MV-4-11 (cell line): ENCODE results near the gene ASB6.
"Not testable (repeated sequence)": the region's sequence is repeated elsewhere in the genome, so short reads cannot be mapped to it uniquely, and the experiment has no call there.

Source experiments
- DNase-seq: peaks from one replicate; lab custom pipeline; 2025; lab: John Stamatoyannopoulos, UW

Gene ASB6

DNA sequence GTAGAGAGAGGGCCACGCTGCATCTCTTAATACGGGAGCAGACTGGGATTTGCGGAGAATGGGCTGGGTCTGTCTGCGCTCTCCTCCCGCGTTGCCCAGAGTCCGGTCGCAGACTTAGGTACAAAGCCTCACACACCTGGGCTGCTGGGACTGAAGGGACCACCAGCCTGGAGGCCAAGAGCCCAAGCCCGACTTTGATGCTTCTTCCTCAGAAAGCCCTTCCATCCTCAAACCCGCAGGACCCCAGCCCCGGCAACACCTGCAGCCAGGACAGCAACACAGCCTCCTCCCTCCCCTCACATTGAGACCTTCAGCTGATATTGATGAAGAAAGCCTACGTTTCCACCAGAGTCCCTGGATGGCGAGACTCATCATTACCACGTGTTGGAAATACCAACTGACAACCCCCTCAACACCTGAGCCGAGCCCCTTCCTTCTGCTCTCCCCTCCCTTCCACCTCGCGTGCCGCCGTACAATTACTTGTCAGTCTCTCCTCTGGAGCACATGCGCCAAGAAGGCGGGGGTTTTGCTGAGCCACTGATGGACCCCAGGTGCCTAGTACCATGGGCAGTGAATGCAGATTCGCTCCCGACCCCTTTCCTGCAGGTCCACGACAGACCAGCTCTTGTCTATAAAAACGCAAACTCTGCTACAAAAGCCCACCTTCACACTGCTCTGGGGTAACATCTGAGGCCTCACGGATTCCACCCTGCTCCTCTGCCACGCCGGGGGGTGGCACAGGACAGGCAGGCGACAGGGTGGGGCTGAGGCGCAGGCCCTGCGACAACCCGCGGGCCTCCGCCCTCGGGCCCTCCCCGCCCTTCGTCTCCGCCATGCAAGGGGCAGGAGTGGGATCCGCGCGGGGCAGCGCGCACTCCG lies 841 bp downstream of the ASB6 start:
- DNase-seq = no peak

DNA sequence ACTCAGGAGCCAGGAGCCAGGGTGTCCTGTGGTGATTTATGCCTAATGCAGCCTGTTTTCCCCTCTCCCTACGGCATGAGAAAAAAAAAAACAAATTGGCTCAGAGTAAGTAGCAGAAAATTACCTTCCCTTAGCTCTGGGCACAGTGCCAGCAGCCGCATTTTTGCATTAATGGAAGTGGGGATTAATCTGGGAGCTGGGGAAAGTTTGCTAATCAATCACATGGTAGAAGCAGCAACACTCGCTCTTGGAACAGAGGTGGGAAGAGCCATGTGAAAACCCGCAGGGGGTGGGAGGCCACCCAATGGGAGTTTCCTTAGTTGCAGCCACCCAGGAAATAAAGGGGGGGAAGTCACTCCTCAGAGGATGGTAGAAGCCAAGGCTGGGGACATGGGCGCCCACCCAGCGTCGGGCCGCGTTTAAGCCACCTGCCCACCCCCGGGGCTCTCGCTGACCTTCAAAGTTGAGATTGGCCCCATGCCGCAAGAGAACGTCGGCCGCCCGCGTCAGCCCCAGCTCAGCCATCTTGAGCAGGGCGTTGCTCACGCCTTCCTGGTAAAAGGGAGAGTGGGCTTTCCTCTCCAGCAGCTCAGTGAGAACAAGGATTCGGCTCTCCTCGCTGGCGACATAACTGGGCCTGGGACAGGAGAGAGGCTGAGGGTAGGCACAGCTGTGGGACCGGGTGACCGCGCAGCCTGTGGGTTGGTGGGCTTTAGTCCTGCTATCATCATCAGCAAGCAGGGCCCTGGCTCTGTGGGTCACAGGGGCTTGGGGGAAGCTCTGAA lies 1.7 kb downstream of the ASB6 start:
- DNase-seq = no peak

DNA sequence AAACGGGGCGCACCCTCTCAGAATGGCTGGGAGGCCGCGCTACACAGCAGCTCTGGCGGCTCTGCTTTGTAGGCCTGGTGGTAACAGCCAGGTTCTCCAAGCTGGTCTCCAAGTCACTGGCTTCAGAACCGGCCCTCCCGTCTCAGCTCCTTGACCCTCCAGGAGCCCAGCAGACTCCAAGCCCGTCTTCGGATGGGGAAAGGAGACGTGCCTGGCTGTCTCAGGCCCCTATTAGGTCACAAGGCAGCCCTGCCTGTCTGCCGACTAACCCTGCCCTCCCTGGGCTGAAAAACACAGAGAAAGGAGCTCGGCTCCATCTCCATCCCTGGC lies 2.2 kb downstream of the ASB6 start:
- DNase-seq = no peak

DNA sequence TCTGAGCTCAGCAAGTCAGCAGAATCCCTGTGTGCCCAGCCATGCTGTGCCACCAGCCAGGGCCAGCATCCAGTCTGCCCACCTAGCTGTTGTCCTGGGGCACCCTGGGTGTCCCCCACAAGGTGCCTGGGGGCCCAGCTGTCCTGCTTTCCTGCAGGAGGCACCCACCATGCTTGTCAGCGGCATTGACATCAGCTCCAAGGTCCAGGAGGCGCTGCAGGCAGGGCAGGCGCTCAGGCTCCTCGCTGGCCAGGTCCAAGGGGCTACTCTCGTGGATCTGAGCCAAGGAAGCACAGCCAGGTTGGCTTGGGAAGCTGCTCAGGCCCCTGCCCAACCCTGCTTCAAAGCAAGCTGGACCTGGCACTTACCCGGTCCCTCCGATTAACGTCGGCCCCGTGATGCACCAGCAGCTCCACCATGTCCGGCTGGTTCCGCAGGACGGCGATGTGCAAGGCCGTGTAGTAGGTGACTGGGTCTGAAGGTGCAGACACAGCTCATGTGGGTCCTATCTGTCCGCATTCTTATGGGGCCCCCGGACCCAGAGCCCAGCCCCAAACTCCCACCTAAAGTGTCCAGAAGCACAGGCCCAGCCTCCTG lies 2.8 kb downstream of the ASB6 start:
- no peak for DNase-seq

DNA sequence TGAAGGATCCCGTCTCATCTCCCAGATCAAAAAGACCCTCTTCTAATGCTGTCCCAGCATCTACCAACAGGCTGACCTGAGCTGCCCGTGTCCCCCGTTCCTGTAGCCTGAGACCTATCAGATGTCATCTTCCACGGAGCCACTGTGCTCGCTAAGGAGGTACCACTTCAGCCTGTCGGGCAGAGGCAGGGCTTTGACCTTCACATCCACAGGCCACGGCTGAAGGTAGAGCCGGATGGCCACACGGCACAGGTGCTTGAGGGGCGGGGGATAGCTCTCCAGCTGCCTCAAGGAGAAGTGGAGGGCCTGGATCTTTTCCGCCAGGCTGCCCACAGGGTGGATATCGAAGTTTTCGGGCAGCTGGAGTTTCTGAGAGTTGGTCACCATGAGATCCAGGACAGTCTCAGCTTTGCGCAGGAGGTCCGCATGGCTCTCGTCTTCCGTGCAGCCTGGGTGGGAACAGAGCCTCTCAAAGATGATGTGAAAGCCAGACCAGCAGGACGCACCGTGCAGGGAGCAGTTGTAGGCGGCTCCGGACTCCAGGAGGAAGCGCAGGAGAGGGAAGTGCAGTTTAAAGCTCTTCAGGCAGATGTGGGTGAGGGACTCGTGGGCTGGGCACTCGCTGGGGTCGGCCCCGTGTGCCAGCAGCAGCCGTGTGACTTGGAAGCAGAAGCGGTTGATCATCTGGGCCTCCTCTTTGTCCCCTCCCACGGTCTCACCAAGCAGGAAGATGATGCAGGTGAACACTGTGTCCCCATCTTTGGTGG lies 4.1 kb downstream of the ASB6 start:
- DNase-seq = no peak

DNA sequence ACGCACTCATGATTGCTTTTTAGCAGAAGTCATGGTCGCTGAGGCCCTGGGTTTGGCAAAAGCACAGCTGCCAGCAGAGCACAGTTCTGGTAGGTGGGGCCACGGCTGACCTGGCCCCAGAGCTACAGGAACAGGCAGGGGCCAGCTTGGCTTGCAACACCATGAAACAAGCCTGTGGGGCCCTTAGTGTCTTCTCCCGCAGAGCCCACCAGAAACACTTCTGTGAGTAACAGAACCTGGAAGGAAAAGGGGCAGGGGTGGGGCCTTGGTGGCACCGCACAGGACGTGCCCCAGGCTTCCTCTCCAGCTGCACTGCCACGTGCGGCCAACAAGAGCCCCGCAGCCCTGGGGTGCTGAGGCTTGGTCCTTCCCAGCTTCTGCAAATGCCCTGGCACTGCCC lies 4.8 kb downstream of the ASB6 start:
- no peak for DNase-seq

DNA sequence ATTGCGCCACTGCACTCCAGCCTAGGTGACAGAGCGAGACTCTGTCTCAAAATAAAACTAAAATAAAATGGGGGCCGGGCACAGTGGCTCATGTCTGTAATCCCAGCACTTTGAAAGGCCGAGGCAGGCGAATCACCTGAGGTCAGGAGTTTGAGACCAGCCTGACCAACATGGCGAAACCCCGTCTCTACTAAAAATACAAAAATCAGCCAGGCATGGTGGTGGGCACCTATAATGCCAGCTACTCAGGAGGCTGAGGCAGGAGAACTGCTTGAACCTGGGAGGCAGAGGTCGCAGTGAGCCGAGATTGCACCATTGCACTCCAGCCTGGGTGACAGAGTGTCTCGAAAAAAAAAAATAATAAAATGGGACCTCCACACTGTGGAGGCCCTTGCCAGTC lies 5.6 kb downstream of the ASB6 start:
- not testable (repeated sequence) for DNase-seq

DNA sequence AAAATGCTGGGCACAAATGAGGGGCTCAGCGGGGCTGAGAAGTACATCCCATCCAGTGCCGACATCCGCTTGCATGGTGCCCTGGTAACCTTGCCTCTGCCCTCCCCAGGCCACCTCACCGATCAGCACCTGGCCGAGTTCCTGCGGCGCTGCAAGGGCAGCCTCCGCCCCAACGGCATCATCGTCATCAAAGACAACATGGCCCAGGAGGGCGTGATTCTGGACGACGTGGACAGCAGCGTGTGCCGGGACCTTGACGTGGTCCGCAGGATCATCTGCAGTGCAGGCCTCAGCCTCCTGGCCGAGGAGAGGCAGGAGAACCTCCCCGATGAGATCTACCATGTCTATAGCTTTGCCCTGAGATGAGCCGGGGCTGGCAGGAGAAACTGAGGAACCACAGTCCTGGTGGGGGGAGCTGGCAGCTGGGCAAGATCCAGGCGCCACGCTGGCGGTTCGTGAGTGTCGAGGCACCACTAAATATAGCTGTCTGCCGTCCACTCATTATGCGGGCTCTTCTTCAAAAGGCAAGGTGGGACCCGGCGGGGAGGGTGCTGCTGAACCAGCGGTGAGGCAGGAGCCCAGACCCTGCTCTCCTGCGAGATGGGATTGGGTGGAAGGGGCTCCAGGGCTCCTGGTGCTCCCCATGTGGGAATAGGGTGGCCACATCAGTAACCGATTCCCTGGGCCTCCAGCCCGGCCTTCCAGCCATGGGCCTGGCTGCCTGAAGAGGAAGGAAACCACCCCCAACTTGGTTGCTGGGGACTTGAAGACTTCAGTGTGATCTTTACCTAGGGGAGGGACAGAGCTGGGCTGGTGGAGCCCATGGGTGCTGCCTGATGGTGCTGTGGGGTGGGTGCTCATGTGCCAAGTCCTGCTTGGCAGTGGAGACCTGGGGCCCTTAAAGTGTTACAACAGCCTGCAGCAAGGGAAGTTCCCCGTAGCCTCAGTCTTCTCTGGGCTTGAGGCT lies 6.6 kb downstream of the ASB6 start:
- no peak for DNase-seq

DNA sequence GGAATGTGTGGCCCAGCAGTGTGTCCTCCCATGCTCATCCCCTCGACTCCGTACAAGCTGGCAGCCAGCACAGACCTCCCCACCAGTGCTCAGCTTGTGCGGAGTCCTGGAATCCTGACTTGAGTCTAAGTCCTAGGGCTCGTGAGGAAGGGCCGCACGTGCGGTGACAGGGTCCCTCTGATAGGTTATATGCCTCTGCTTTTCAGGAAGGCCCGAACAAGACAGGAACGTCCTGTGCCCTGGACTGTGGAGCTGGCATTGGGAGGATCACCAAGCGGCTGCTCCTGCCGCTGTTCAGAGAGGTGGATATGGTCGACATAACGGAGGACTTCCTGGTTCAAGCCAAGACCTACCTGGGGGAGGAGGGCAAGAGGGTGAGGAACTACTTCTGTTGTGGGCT lies 8.1 kb downstream of the ASB6 start:
- DNase-seq = no peak

DNA sequence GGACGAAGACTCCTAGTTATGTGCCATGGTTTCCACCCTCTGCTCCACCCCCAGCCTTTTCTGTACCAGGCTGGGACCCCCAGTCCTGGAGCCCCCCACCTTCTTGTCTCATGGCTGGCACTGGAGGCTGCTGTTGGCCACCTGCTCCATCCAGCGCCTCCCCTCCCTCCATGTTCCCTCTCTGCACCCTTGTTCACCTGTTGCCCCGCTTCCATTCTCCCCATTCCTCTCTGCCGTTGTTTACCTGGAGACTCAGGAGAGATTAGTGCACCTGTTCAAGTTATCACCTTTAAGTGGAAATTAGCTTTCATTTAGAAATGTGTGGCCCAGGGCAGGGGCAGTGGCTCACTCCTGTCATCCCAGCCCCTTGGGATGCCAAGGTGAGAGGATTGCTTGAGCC lies 8.7 kb downstream of the ASB6 start:
- no peak for DNase-seq

DNA sequence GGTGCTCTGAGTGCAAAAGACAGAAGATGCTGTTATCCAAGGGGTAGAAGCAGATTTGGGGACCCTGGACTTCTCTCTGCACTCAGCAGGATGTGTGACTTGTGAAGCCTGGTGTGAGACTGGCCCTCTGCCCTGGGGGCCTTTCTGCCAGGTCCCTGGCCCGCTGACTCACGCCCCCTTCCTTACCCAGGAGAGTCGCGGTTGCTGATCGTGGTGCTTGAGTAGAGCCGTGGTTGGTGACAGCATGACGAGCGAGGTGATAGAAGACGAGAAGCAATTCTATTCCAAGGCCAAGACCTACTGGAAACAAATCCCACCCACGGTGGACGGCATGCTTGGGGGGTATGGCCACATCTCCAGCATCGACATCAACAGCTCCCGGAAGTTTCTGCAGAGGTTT lies 9.5 kb downstream of the ASB6 start:
- DNase-seq = no peak

DNA sequence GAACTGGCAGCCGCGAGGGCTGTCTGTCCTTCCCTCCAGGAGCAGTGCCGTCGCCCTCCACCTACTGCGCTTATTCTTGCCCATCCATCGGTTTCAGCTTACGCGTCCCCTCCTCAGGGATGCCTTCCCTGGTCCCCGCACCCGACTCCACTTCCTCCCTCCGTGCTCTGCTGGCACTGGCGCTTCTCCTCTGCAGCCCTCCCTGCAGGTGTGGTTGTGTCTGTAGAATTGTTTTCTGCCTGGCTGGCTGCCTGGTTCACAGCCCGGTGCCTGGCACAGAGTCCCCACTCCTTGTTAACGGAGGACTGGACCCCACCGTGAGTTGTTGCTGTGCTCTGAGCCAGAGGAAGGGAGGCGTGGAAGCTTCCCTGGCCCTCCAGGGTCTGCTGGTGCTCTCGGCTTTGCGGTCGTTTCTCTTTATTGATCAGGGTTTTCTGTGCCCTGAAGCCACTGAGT lies 10.2 kb downstream of the ASB6 start:
- no peak for DNase-seq

DNA sequence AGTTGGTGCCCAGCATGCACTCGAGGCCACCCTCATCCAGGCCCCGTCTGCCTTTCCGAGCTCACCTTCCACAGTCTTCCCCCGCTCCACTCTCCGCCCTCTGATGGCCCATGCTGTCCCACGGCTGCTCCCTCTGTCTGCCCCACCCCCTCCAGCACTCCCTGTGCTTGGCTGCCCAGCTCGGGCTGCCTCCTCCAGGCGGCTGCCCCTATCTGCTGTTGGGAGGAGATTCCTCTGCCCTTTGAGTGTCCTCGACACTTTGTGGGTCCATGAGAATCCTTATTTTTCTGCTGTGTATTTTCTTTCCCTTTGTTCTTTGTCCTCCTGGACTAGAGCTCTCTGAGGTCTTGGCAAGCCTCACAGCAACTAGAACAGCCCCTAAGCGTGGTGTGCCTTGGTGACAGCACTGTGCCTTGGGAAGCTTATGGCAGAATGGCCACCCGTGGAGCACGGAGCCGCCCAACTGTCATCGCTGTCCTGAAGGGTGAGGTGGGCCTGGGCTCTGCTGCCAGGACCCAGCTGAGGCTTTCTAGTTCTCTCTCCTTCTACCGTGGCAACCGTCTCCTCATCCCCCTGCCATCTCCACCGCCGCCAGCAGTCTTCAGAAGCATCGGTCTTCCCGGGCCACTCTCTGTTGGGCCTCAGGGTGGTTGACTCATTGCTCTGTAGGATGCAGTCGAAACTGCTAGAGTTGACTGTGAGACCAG lies 10.8 kb downstream of the ASB6 start:
- DNase-seq = peak; percentile 57

DNA sequence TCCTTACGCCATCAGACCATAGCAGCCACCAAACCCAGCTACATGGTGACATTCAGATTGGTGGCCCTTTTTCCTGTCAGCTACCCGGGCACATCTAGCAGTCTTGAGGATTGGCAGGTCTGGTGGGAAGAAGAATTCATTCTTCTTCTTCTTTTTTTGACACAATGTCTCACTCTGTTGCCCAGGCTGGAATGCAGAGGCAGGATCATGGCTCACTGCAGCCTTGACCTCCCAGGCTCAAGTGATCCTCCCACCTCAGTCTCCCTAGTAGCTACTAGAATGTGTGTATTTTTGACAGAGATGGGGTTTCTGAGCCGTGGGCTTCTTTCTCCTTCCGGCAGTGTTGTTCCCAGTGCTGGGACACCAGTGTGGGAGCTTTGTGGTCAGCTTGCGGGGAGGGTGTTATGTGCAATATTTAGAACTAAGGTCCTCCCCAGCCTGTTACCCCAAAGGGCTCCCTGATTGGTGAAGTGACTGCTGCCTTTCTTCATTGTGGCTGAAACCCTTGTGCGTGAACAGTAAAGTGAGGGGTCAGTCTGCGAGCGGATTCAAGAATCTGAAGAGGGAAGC lies 12.6 kb downstream of the ASB6 start:
- peak; percentile 42 for DNase-seq

DNA sequence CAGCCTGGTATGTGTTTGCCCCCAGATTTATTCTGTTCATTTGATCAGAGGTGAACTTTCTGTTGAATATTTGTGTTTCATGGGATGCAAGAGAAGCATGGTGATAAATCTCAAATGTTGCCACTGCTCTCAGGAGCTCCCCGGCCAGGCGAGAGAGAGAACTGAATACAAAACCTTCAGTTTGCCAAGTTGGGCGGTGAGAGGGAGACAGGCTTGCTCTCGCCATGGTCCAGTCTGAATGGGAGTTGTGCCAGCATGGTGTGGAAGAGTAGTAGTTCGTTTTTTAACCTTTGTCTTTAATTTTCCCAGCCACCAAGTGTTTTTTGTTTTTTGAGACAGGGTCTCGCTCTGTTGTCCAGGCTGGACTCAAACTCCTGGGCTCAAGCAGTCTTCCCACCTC lies 13.2 kb downstream of the ASB6 start:
- DNase-seq = no peak

DNA sequence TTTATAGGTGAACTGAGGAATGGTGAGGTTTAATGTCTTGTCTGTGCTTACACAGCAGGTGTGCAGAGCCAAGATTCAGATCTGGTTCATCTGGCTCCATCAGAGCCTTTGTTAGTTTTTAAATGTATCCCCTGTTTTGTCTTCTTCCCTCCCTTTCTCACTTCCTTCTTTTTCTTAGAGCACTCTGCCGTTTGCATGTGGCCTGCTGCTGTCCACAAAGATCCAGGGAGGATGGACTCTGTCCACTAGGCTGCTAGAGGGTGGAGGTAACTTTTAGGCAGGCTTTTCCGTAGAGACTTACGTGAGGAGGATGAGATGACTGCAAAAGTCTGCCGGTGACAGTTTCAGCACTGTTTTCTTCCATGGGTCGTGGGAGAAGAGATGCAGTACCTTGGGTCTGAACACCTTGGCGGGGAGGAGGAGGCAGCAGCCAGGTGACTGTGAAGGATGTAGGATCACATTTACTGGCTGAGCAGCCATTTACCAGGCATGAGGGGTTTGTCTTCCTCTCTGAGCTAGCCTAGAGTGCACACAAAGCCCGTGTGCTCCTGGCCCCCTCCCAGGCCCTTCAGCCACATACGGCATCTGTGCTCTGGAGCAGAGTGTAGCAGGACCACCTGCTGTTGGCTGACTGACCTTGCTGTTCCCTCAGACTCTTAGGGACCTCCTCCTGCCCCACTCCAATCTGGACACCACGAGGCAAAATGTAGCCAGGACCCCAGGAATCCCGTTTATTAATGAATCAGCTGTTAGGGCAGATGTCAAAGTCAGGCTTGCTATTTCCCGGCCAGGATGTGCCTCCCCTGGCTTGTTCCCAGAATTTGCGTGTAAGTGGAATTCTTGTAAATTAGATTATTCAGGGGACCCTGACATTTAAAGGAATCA lies 14.2 kb downstream of the ASB6 start:
- peak; percentile 25 for DNase-seq

DNA sequence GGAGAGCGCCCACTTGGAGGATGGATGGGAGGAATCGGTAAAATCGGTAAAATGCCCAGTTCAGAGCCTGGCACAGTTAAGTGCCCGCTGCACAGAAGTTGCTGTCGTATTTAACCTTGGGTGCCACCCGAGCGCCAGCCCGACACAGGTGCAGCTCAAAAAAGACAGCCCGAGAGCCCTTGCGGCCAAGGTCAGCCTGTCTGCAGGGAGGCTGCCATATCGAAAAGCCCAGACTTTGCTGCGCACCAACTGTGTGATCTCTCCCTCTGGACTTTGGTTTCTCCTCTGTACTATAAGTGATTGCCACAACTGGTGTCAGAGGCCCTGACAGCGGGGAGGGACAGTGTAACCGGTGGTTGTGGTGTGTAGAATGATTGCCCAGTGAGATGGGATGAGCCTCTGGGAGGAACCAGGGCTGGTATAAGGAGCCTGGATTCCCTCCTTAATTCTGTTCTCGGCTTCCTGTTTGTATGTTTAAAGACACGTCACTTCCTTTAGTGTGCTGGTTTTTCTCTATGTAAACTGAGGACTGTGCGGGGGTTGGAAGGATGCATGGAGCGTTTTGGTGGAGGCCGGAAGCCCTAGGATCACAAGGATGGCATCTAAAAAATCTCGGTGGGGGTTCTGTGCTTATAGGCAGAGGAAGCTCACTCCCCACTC lies 15.2 kb downstream of the ASB6 start:
- DNase-seq = peak; percentile 54

DNA sequence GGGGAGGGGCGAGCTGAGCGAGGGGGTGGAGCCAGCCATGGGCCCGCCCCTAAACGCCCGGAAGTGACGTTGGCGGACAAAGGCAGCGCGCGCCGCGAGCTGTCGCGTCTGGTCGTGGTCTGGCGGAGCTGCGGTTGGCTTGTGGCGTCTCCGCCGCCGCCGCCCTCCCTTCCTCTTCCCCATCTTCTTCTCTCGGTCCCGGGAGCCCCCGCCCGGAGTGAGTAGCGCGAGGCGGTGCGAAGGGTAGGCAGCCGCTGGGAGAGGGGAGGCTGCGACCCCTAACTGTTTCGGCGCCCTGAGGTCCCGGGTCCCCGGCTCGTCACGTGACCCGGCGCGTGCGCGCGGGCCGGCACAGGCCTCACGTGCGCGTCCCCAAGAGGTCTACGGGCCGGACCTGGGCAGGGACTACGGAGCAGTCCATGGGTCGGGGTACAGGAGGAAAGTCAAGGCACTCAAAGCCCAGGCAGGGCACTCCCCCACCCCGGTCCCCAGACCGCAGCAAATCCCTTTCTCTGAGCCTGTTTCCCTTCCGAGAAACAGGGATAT lies 15.8 kb downstream of the ASB6 start, which contains the start of gene NTMT1:
Gene NTMT1, plus strand, starts transcription at position 85 of the 546 bp plus-strand sequence. CDS start 6,541 bp downstream, outside the sequence.
- peak; percentile 75 for DNase-seq
